HUES6 (cell line): ENCODE data around the gene SSTR3.

Experiments used
- H3K27ac ChIP-seq: 2 replicates; pipeline ENCODE4 v1.7.0; 2013; ENCODE audit warnings: low read depth, mild to moderate bottlenecking, low read length, inconsistent platforms
- H3K27me3 ChIP-seq: 2 replicates; pipeline ENCODE4 v1.6.1; 2013; ENCODE audit warnings: low read length; ENCODE audit not compliant: control insufficient read depth, insufficient read depth
- H3K36me3 ChIP-seq: 2 replicates; pipeline ENCODE4 v1.6.1; 2013; ENCODE audit warnings: low read length; ENCODE audit not compliant: control insufficient read depth, insufficient read depth
- H3K4me1 ChIP-seq: 2 replicates; pipeline ENCODE4 v1.6.1; 2013; ENCODE audit warnings: low read length; ENCODE audit not compliant: control insufficient read depth, insufficient read depth
- H3K4me3 ChIP-seq: 2 replicates; pipeline ENCODE4 v1.5.1; 2013; ENCODE audit warnings: low read depth, low read length
- H3K9ac ChIP-seq: one replicate; pipeline ENCODE4 v1.6.1; 2013; ENCODE audit warnings: mild to moderate bottlenecking, low read length
- H3K9me3 ChIP-seq: 2 replicates; pipeline ENCODE4 v1.6.1; 2013; ENCODE audit warnings: low read depth, low read length; ENCODE audit not compliant: control insufficient read depth, insufficient read depth

SSTR3 gene

DNA sequence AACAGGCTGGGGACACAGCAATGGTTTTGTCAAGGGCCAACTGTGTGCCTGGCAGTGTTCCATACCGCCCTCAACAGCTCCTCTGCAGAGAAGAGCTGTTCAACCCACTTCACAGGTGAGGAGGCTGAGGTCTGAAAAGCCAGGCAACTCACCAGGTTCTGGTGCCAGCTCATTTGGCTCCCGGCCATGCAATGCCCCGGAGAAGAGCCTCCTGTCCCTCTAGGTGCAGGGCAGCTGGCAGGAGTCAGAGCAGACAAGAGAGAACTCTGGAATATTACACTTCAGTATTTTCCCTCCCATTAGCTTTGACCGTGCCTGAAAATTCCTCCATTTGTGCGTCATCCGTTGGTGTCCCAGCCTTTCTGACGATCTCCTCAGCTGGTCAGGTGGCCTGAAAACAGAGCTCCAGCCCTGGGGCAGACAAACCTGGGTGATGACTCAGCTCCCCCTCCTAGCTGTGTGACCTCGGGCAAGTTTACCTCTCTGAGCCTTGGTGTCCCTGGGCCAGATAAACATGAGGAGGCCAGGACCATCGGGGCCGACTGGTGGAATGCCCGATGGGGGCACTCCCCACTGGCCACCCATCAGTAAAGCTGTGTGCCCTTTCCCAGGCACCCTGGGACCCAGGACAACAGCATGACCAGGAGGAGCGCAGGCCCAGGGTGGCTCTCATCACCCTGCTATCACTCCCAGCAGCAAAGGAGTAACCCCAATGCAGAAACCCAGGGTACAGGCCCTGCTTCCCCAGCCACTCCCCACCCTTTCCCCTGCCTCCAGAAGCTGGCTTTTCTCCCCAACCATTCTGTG, 14.6 kb downstream of the SSTR3 start:
- H3K9ac ChIP-seq, result peak overlapping the region; percentile 57
- H3K27me3 ChIP-seq, result no peaks in the 10 kb centered on the region
- no peak overlapping the region for H3K27ac ChIP-seq
- H3K9me3 ChIP-seq, result peaks cover 8% of the 10 kb centered on the region
- peaks cover 28% of the 10 kb centered on the region for H3K4me1 ChIP-seq
- peak overlapping the region; percentile 72 for H3K4me3 ChIP-seq
- H3K36me3 ChIP-seq, result no peaks in the 10 kb centered on the region

DNA sequence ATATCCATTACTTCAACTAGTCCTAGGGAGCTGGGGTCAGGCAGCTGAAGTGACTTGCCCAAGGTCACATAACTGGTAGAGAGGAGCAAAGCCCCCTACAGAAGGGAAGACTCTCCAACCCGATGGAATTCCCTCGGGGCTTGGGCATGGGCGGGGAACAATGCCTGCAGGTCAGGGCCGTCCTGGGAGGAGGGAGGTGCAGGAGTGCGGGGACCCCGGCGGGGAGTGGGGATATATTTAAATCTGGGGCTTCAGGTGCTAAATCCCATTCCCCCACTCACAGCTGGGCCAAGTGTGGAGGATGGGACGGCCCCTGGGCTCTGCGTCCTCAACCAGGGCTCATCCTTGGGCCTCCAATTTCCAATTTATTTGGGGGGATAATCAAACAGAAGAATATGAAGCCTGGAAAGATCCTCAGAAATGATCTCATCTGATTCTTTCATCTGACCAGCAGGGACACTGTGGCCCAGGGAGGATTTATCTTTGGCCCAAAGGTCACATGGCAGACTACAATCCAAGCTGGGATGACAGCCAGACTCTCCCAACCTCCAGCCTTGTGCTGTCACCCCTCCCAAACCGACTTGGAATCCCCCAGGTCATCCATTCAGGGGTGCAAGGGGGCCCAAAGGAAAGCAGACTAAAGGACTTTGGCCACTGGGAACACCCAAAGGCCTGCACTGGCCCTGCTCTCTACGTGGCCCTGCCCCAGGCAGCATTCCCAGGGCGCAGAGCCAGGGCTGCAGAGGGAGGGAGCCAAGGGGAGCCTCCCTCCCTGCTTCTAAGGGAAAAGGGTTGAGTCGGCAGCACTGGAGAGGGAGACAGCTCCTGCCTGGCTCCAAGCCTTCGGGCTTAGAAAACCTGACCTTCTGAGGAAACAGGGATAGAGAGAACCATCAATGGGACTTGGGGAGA, 15.5 kb downstream of the SSTR3 start:
- no peaks in the 10 kb centered on the region for H3K27me3 ChIP-seq
- H3K9ac ChIP-seq, result peak overlapping the region; percentile 57
- peaks cover 28% of the 10 kb centered on the region for H3K4me1 ChIP-seq
- peaks cover 14% of the 10 kb centered on the region for H3K9me3 ChIP-seq
- H3K4me3 ChIP-seq, result peak overlapping the region; percentile 10; the same call in 1 of the 2 replicates
- no peak overlapping the region for H3K27ac ChIP-seq
- H3K36me3 ChIP-seq, result no peaks in the 10 kb centered on the region

DNA sequence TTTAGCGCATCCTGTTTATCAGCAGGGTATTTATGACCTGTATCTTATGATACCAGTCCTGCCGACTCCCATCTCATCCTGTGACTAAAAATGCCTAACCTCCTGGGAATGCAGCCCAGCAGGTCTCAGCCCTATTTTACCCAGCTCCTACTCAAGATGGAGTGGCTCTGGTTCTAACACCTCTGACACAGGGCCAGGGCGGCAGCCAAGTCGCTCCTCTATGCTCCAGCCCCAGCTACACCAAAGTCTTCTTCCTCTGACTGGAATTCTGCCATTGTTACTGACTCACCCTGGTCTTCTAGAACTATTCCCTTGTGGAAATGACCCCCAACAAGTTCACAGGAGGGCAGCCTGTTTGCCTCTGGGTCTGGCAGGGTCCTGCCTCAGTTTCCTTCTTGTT, 16.4 kb downstream of the SSTR3 start:
- no peaks in the 10 kb centered on the region for H3K27me3 ChIP-seq
- H3K4me1 ChIP-seq, result peaks cover 28% of the 10 kb centered on the region
- no peak overlapping the region for H3K4me3 ChIP-seq
- H3K27ac ChIP-seq, result no peak overlapping the region
- H3K9ac ChIP-seq, result no peak overlapping the region
- H3K36me3 ChIP-seq, result no peaks in the 10 kb centered on the region
- H3K9me3 ChIP-seq, result peaks cover 14% of the 10 kb centered on the region

DNA sequence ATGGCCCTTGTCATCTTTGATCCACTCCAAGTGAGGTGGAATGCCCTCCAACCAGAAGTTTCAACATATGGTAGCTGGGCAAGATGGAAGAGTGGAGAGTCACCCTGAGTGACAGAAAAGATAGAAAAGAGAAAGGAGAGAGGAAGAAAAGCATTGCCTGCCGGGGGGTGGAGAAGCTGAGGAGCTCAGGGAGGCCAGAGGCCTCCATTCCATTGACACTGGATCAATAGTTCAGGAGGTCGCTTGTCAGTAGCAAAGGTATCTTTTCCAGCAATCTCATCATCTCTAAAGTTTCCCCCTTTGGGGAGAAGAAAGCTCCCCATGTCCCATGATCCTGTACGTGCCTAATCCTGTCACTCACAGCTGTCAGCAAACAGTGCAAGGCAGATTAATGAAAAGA, 17.5 kb downstream of the SSTR3 start:
- Histone ChIP-seq H3K4me3 (no peak overlapping the region), H3K27me3 (no peaks in the 10 kb centered on the region), H3K27ac (no peak overlapping the region), H3K9me3 (peaks cover 14% of the 10 kb centered on the region), H3K4me1 (peaks cover 28% of the 10 kb centered on the region), H3K36me3 (no peaks in the 10 kb centered on the region), H3K9ac (no peak overlapping the region)

DNA sequence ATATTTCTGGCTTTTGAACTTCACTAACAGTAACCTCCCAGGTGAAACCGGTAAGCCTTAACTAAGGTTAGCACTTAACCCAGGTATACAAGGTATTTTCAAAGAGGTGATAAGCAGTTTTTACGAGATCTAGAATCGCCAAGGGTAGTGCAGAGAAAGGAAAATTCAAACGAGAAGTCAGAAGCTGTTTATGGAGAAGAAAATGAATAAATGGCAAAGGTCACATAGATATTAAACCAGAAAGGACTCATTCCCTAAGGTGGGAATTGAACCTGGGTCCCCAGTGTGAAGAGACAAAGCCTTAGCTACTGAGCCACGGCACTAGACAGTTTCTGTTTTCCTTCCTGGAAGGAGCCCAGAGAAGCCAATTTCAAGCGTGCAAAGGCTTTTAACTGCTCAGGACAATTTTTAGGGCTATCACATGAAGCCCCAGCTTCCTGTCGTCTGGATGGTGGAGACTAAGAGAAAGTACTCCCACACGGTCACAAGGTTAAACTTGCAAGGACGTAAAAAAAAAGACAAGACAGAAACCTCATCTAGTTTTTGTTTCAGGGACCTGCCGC, 18.6 kb downstream of the SSTR3 start:
- Histone ChIP-seq H3K27ac (no peak overlapping the region), H3K4me3 (no peak overlapping the region), H3K9me3 (peaks cover 14% of the 10 kb centered on the region), H3K36me3 (no peaks in the 10 kb centered on the region), H3K27me3 (no peaks in the 10 kb centered on the region), H3K4me1 (peaks cover 35% of the 10 kb centered on the region), H3K9ac (no peak overlapping the region)

DNA sequence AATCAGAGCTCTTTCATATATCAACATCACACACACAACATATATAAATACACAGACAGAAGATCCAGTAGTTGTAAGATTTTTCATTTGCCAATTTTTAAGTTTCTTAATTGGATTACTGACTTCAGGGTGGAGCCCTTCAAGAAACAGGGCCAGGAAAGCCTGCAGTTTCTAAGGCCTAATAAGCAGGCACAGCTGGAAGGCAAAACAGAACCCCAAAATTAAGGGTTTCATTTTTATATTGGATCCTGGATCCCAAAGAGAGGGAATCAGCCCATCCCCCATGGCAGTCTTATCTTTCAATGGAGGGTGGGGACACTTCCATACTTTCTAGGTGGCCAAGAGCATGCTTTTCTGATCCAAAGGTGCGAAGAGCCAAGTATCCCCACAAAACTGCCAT, 19.5 kb downstream of the SSTR3 start:
- no peak overlapping the region for H3K9ac ChIP-seq
- no peak overlapping the region for H3K27ac ChIP-seq
- no peaks in the 10 kb centered on the region for H3K27me3 ChIP-seq
- peaks cover 34% of the 10 kb centered on the region for H3K4me1 ChIP-seq
- H3K4me3 ChIP-seq, result no peak overlapping the region
- H3K9me3 ChIP-seq, result peaks cover 14% of the 10 kb centered on the region
- H3K36me3 ChIP-seq, result no peaks in the 10 kb centered on the region

DNA sequence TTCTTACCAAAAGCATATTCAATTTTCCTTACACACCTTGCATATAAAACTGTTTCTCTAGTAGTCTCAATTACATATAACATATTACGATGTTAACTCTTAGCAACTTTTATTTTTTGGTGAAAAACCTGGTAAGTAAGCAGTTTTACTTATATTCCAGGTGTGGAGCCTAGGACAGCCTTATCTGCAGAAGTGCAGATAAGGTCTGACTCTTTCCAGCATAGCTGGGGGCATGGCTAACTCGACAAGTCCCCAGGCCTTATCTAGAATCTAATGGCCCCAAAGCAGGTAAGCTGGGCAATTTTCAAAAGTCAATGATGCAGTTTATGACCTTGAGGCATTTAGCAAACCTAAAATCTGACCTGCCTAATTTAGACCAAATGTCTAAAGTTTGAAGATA, 20.1 kb downstream of the SSTR3 start:
- H3K9ac ChIP-seq, result no peak overlapping the region
- no peak overlapping the region for H3K4me3 ChIP-seq
- H3K27ac ChIP-seq, result no peak overlapping the region
- peaks cover 14% of the 10 kb centered on the region for H3K9me3 ChIP-seq
- H3K27me3 ChIP-seq, result no peaks in the 10 kb centered on the region
- H3K4me1 ChIP-seq, result peaks cover 28% of the 10 kb centered on the region
- H3K36me3 ChIP-seq, result no peaks in the 10 kb centered on the region

DNA sequence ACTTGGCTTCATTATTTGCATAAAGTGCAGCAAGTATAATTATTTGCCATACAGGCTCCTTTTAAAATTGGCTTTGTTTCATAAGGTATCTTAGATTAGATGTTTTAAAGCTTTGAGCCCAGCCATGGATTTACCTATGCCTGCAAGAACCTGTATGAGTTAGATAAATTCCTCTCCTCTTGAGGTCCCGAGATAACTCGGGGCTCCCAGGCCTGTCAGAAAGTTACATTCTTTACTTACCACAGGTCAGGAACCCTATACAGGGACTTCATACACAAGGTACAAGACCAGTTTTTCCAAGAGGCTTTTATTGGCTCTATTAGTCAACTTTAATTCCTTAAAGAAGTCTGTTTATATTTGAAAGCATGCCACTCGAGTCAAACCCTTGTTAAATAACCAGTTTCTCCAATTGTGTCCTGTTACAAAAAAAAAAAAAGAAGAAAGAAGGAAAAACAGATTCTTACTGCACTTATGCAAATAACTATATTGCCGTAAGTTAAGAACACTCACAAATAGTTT, 22.0 kb downstream of the SSTR3 start:
- Histone ChIP-seq H3K36me3 (no peaks in the 10 kb centered on the region), H3K9me3 (peaks cover 14% of the 10 kb centered on the region), H3K4me3 (no peak overlapping the region), H3K4me1 (peaks cover 25% of the 10 kb centered on the region), H3K27me3 (no peaks in the 10 kb centered on the region), H3K9ac (no peak overlapping the region), H3K27ac (no peak overlapping the region)

DNA sequence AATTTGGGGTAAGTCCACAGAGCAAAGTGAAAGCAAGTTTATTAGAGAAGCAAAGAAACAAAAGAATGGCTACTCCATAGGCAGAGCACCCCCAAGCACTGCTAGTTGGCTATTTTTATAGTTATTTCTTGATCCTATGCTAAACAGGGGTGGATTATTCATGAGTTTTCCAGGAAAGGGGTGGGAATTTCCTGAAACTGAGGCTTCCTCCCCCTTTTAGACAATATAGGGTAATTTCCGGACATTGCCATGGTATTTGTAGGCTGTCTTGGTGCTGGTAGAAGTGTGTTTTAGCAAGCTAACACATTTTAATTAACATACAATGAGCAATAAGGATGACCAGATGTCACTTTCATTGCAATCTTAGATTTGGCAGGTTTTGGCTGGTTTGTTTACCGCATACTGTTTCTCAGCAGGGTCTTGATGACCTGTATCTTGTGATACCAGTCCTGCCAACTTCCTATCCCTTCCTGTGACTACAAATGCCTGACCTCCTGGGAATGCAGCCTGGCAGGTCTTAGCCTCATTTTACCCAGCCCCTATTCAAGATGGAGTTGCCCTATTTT, 23.3 kb downstream of the SSTR3 start:
- Histone ChIP-seq H3K4me3 (peak overlapping the region; percentile 57; the same call in 1 of the 2 replicates), H3K9ac (peak overlapping the region; percentile 57), H3K27me3 (no peaks in the 10 kb centered on the region), H3K27ac (peak overlapping the region; percentile 27), H3K4me1 (peaks cover 25% of the 10 kb centered on the region), H3K9me3 (peaks cover 14% of the 10 kb centered on the region), H3K36me3 (no peaks in the 10 kb centered on the region)

DNA sequence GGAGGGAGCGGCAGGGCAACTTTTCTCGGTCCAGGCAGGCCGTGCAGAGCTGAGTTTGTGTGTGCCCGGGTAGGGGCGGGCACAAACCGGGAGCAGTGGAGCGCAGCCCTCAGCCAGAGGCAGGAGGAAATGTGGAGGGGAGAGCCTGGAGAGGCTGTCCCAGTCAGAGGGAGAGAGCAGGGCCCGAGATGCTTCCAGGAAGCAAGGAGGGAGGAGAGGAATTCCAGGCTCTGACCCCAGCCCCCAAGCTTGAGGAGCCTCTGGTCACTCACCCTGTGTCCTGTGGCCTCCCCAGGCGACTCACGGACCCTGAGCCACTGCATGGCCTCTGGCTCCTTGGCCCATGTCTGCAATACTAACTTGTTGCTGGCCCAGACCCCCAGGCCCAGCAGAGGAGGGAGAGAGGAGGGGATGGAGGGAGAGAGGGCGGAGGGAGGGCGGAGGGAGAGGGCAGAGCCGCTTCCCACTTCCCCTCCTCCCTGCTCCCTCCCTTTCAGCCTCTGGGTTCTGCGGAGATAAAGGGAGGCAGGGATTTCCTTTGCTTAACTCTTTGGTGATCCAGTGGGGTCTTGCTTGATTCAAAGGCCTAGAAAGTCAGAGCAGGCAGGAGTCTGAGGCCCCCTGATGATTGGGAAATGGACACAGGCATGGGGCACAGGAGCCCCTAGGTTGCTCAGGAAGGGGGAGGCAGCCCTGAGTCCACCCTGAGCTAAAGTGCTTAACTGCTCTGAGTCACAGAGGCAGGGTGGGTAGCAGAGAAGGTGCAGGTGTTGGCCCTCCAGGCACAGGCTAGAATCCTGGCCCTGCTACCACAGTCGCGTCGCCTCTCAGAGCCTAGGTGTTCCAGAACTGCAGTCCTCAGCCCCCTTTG, 24.2 kb downstream of the SSTR3 start, which contains the start of gene C1QTNF6:
TSS of gene C1QTNF6 (minus strand) at position 357 of the 871 bp plus-strand sequence. CDS start at position 323, 34 bp downstream.
- H3K27me3 ChIP-seq, result no peaks in the 10 kb centered on the region
- H3K4me1 ChIP-seq, result peaks cover 29% of the 10 kb centered on the region
- peak within 1 kb of the TSS; percentile 57 for H3K4me3 ChIP-seq
- H3K27ac ChIP-seq, result peak within 1 kb of the TSS; percentile 27
- H3K9me3 ChIP-seq, result peaks cover 11% of the 10 kb centered on the region
- no peaks in the 10 kb centered on the region for H3K36me3 ChIP-seq
- peak within 1 kb of the TSS; percentile 68 for H3K9ac ChIP-seq
